ENCODE measurements around the gene OR2W3.

OR2W3 gene

GRCh38 chr1:247857069-247857984, 38.1 kb upstream of the OR2W3 start, which contains the start of gene TRIM58:
TRIM58 (plus strand) TSS chr1:247857187; CDS start chr1:247857247, 60 bp downstream.
- no peak for TF ChIP-seq CTCF (IDR thresholded peaks at IDR 0.05)

GRCh38 chr1:247857985-247858619, 37.3 kb upstream of the OR2W3 start:
- H3K27ac ChIP-seq = no peak overlapping the region
- peak overlapping the region; percentile 81 for H3K4me3 ChIP-seq
- no peak for TF ChIP-seq CTCF (IDR thresholded peaks at IDR 0.05)
- no peak for DNase-seq (ENCODE audit: low spot score)

More at GRCh38 chr1:247857069-247857984, 38.1 kb upstream of the OR2W3 start, which contains the start of gene TRIM58:
- DNase-seq (ENCODE audit: low spot score) = peak; percentile 75
- peak within 1 kb of the TSS; percentile 81 for H3K4me3 ChIP-seq
- peak within 1 kb of the TSS in 1 of 2 donors; percentile 57 for H3K27ac ChIP-seq

- no peak overlapping the region for H3K4me3 ChIP-seq
- DNase-seq (ENCODE audit: low spot score) = no peak
- no peak overlapping the region for H3K27ac ChIP-seq
- no peak for TF ChIP-seq CTCF (IDR thresholded peaks at IDR 0.05)
Observed at GRCh38 chr1:247862756-247863155, 32.6 kb upstream of the OR2W3 start.

- Histone ChIP-seq H3K4me3 (no peak overlapping the region), H3K27ac (no peak overlapping the region)
- no peak for TF ChIP-seq CTCF (IDR thresholded peaks at IDR 0.05)
- no peak for DNase-seq (ENCODE audit: low spot score)
Observed at GRCh38 chr1:247864644-247865043, 30.7 kb upstream of the OR2W3 start.

- no peak for TF ChIP-seq CTCF (IDR thresholded peaks at IDR 0.05)
- no peak for DNase-seq (ENCODE audit: low spot score)
- H3K27ac ChIP-seq = no peak overlapping the region
- H3K4me3 ChIP-seq = no peak overlapping the region
Observed at GRCh38 chr1:247865416-247865815, 30.0 kb upstream of the OR2W3 start.

GRCh38 chr1:247883346-247883745, 12.0 kb upstream of the OR2W3 start:
- H3K27ac ChIP-seq = no peak overlapping the region
- TF ChIP-seq CTCF (IDR thresholded peaks at IDR 0.05) = no peak
- DNase-seq (ENCODE audit: low spot score) = no peak
- H3K4me3 ChIP-seq = no peak overlapping the region
